SK-N-SH treated with all-trans-retinoic acid at 6 μM for 48 hours (cell line): ENCODE data around the gene SH3BP5L.

Experiments used
- ATAC-seq: fragments of 200-7000 bp; cut with Tn5 transposase; 3 replicates; pipeline ENCODE4 v1.9.1; 2020; ENCODE audit warnings: mild to moderate bottlenecking, moderate library complexity
- ARNTL ChIP-seq: fragments of 450-650 bp; formaldehyde crosslinking; IDR thresholded peaks from 2 replicates; pipeline ENCODE4 v1.5.0; 2020; ENCODE audit warnings: low read depth, mild to moderate bottlenecking, moderate library complexity, borderline replicate concordance
- BACH2 ChIP-seq: fragments of 250-450 bp; sonication (Bioruptor Pico); IDR thresholded peaks from 2 replicates; pipeline ENCODE4 v1.9.0; 2021; ENCODE audit warnings: mild to moderate bottlenecking, borderline replicate concordance
- CREB5 ChIP-seq: fragments of 250-450 bp; sonication (Bioruptor Pico); IDR thresholded peaks from 2 replicates; pipeline ENCODE4 v1.5.1; 2020; ENCODE audit warnings: low read depth, mild to moderate bottlenecking, moderate library complexity
- CSDC2 ChIP-seq: fragments of 250-450 bp; sonication (Bioruptor Pico); IDR thresholded peaks from 2 replicates; pipeline ENCODE4 v1.5.0; 2020; ENCODE audit warnings: mild to moderate bottlenecking, moderate library complexity
- ESRRG ChIP-seq: fragments of 250-450 bp; sonication (Bioruptor Pico); IDR thresholded peaks from 2 replicates; pipeline ENCODE4 v1.6.1; 2021; ENCODE audit warnings: mild to moderate bottlenecking
- GLIS3 ChIP-seq: fragments of 250-450 bp; sonication (Bioruptor Pico); IDR thresholded peaks from 2 replicates; pipeline ENCODE4 v1.5.0; 2020; ENCODE audit warnings: mild to moderate bottlenecking, moderate library complexity
- ISL1 ChIP-seq: fragments of 250-450 bp; sonication (Bioruptor Pico); IDR thresholded peaks from 2 replicates; pipeline ENCODE4 v2.1.2; 2022; ENCODE audit warnings: mild to moderate bottlenecking, moderate library complexity
- OSR1 ChIP-seq: fragments of 250-450 bp; sonication (Bioruptor Pico); IDR thresholded peaks from 2 replicates; pipeline ENCODE4 v1.8.0; 2022; ENCODE audit warnings: moderate library complexity, mild to moderate bottlenecking, inconsistent platforms
- PATZ1 ChIP-seq: fragments of 250-450 bp; sonication (Bioruptor Pico); IDR thresholded peaks from 2 replicates; pipeline ENCODE4 v1.8.0; 2020; ENCODE audit warnings: mild to moderate bottlenecking, moderate library complexity, borderline replicate concordance
- PPARA ChIP-seq: fragments of 250-450 bp; sonication (Bioruptor Pico); IDR thresholded peaks from 2 replicates; pipeline ENCODE4 v1.5.0; 2020; ENCODE audit warnings: mild to moderate bottlenecking, borderline replicate concordance
- RARB ChIP-seq: fragments of 250-450 bp; sonication (Bioruptor Pico); IDR thresholded peaks from 2 replicates; pipeline ENCODE4 v1.8.0; 2021; ENCODE audit warnings: mild to moderate bottlenecking, moderate library complexity
- SNAI2 ChIP-seq: fragments of 250-450 bp; sonication (Bioruptor Pico); IDR thresholded peaks from 2 replicates; pipeline ENCODE4 v1.5.0; 2020; ENCODE audit warnings: mild to moderate bottlenecking, moderate library complexity
- TCF4 ChIP-seq: fragments of 250-450 bp; sonication (Bioruptor Pico); IDR thresholded peaks from 2 replicates; pipeline ENCODE4 v1.8.0; 2021; ENCODE audit warnings: mild to moderate bottlenecking, moderate library complexity, borderline replicate concordance
- TOX ChIP-seq: fragments of 250-450 bp; sonication (Bioruptor Pico); IDR thresholded peaks from 2 replicates; pipeline ENCODE4 v1.8.0; 2021; ENCODE audit warnings: mild to moderate bottlenecking, moderate library complexity, borderline replicate concordance
- ZC3H10 ChIP-seq: fragments of 250-450 bp; sonication (Bioruptor Pico); IDR thresholded peaks from 2 replicates; pipeline ENCODE4 v1.5.1; 2021; ENCODE audit warnings: mild to moderate bottlenecking, moderate library complexity
- ZFP3 ChIP-seq: fragments of 250-450 bp; sonication (Bioruptor Pico); IDR thresholded peaks from 2 replicates; pipeline ENCODE4 v1.5.0; 2020; ENCODE audit warnings: mild to moderate bottlenecking, moderate library complexity
- ZFP30 ChIP-seq: fragments of 450-650 bp; formaldehyde crosslinking; IDR thresholded peaks from 2 replicates; pipeline ENCODE4 v1.5.0; 2022; ENCODE audit warnings: mild to moderate bottlenecking, moderate library complexity
- ZNF565 ChIP-seq: fragments of 450-650 bp; formaldehyde crosslinking; conservative IDR thresholded peaks from 2 replicates; pipeline ENCODE4 v1.5.0; 2020; ENCODE audit warnings: low read depth, mild to moderate bottlenecking, moderate library complexity
- ZNF70 ChIP-seq: fragments of 450-650 bp; formaldehyde crosslinking; IDR thresholded peaks from 2 replicates; pipeline ENCODE4 v1.5.0; 2020; ENCODE audit warnings: mild to moderate bottlenecking, moderate library complexity
- ZNF8 ChIP-seq: fragments of 450-650 bp; formaldehyde crosslinking; IDR thresholded peaks from 2 replicates; pipeline ENCODE4 v1.5.0; 2020; ENCODE audit warnings: mild to moderate bottlenecking, moderate library complexity
- TF ChIP-seq, protein P1 (sequence below): fragments of 250-450 bp; sonication (Bioruptor Pico); IDR thresholded peaks from 2 replicates; pipeline ENCODE4 v1.8.0; 2021; ENCODE audit warnings: low read depth, mild to moderate bottlenecking, moderate library complexity, borderline replicate concordance
- TF ChIP-seq, protein P2 (sequence below): fragments of 250-450 bp; sonication (Bioruptor Pico); IDR thresholded peaks from 2 replicates; pipeline ENCODE4 v1.5.0; 2020; ENCODE audit warnings: mild to moderate bottlenecking, moderate library complexity
- TF ChIP-seq, protein P3 (sequence below): fragments of 250-450 bp; sonication (Bioruptor Pico); IDR thresholded peaks from 2 replicates; pipeline ENCODE4 v1.5.1; 2021; ENCODE audit warnings: mild to moderate bottlenecking, moderate library complexity

SH3BP5L gene

DNA sequence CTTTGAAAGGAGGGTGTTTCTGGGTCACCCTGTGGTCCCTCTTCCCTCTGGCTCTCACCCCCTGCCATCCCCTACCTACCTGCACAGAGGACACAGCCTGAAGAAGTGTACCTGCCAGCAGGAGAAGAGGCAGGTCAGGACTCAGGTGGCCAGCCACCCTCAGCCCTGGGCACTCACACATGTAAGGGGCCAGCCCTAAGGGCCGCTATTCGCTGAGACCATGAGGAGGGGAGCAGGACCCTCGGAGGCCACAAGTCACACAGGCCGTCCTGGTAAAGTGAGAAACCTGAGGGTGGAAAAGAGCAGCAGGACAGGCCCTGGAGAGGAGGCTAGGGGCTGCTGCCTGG, 32.0 kb upstream of the SH3BP5L start:
- no peak for TF ChIP-seq TOX (CRISPR knock-in tag)
- TF ChIP-seq GLIS3 (CRISPR knock-in tag) = no peak
- no peak for TF ChIP-seq ARNTL (CRISPR knock-in tag)
- no peak for ATAC-seq

- TF ChIP-seq RARB (CRISPR knock-in tag) = no peak
- no peak for TF ChIP-seq ZNF8 (CRISPR knock-in tag)
- TF ChIP-seq ZFP30 (CRISPR knock-in tag) = no peak
- TF ChIP-seq TCF4 (CRISPR knock-in tag) = no peak
- TF ChIP-seq ESRRG = no peak
- TF ChIP-seq ZNF565 = no peak
- no peak for TF ChIP-seq PATZ1 (CRISPR knock-in tag)
- TF ChIP-seq BACH2 (CRISPR knock-in tag) = no peak
- no peak for TF ChIP-seq ZC3H10 (CRISPR knock-in tag)
- TF ChIP-seq GLIS3 (CRISPR knock-in tag) = no peak
- no peak for TF ChIP-seq CREB5 (CRISPR knock-in tag)
- TF ChIP-seq, protein P1, sequence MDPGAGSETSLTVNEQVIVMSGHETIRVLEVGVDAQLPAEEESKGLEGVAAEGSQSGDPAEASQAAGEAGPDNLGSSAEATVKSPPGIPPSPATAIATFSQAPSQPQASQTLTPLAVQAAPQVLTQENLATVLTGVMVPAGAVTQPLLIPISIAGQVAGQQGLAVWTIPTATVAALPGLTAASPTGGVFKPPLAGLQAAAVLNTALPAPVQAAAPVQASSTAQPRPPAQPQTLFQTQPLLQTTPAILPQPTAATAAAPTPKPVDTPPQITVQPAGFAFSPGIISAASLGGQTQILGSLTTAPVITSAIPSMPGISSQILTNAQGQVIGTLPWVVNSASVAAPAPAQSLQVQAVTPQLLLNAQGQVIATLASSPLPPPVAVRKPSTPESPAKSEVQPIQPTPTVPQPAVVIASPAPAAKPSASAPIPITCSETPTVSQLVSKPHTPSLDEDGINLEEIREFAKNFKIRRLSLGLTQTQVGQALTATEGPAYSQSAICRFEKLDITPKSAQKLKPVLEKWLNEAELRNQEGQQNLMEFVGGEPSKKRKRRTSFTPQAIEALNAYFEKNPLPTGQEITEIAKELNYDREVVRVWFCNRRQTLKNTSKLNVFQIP (CRISPR knock-in tag) = no peak
- TF ChIP-seq PPARA (CRISPR knock-in tag) = no peak
- no peak for ATAC-seq
Measured at GRCh38 chr1:248857201-248857600, 31.5 kb upstream of the SH3BP5L start.

GRCh38 chr1:248856176-248856575, 30.5 kb upstream of the SH3BP5L start:
- TF ChIP-seq TOX (CRISPR knock-in tag) (no peak), CREB5 (CRISPR knock-in tag) (no peak), RARB (CRISPR knock-in tag) (no peak), ARNTL (CRISPR knock-in tag) (no peak), GLIS3 (CRISPR knock-in tag) (no peak), BACH2 (CRISPR knock-in tag) (no peak), SNAI2 (CRISPR knock-in tag) (no peak), TCF4 (CRISPR knock-in tag) (no peak), ZNF70 (CRISPR knock-in tag) (no peak), ZFP3 (no peak), ISL1 (CRISPR knock-in tag) (no peak), ESRRG (no peak), ZNF565 (no peak), PPARA (CRISPR knock-in tag) (no peak), CSDC2 (CRISPR knock-in tag) (no peak), OSR1 (no peak), PATZ1 (CRISPR knock-in tag) (no peak)
- TF ChIP-seq, protein P2, sequence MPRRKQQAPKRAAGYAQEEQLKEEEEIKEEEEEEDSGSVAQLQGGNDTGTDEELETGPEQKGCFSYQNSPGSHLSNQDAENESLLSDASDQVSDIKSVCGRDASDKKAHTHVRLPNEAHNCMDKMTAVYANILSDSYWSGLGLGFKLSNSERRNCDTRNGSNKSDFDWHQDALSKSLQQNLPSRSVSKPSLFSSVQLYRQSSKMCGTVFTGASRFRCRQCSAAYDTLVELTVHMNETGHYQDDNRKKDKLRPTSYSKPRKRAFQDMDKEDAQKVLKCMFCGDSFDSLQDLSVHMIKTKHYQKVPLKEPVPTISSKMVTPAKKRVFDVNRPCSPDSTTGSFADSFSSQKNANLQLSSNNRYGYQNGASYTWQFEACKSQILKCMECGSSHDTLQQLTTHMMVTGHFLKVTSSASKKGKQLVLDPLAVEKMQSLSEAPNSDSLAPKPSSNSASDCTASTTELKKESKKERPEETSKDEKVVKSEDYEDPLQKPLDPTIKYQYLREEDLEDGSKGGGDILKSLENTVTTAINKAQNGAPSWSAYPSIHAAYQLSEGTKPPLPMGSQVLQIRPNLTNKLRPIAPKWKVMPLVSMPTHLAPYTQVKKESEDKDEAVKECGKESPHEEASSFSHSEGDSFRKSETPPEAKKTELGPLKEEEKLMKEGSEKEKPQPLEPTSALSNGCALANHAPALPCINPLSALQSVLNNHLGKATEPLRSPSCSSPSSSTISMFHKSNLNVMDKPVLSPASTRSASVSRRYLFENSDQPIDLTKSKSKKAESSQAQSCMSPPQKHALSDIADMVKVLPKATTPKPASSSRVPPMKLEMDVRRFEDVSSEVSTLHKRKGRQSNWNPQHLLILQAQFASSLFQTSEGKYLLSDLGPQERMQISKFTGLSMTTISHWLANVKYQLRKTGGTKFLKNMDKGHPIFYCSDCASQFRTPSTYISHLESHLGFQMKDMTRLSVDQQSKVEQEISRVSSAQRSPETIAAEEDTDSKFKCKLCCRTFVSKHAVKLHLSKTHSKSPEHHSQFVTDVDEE (CRISPR knock-in tag) = no peak
- TF ChIP-seq, protein P3, sequence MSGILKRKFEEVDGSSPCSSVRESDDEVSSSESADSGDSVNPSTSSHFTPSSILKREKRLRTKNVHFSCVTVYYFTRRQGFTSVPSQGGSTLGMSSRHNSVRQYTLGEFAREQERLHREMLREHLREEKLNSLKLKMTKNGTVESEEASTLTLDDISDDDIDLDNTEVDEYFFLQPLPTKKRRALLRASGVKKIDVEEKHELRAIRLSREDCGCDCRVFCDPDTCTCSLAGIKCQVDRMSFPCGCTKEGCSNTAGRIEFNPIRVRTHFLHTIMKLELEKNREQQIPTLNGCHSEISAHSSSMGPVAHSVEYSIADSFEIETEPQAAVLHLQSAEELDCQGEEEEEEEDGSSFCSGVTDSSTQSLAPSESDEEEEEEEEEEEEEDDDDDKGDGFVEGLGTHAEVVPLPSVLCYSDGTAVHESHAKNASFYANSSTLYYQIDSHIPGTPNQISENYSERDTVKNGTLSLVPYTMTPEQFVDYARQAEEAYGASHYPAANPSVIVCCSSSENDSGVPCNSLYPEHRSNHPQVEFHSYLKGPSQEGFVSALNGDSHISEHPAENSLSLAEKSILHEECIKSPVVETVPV = no peak
- TF ChIP-seq, protein P1 (CRISPR knock-in tag) = no peak
- ATAC-seq = no peak
